HG02943 (cell line): ENCODE measurements around the gene LINS1.
A peak's percentile ranks its signal among the peaks of the same experiment; 100 is the strongest.

ENCODE experiments used
- ATAC-seq: cut with Tn5 transposase; IDR thresholded peaks from one replicate; pipeline ENCODE4 v1.9.1; 2021; ENCODE audit warnings: mild to moderate bottlenecking, low read depth, moderate library complexity; ENCODE audit not compliant: unreplicated experiment

LINS1 gene

GRCh38 chr15:100602064-100602822, at the start of gene LINS1, which contains the start of gene ASB7:
Gene LINS1 (minus strand): TSS chr15:100602184. CDS start chr15:100580842, 21,342 bp downstream.
Gene ASB7 (plus strand): TSS chr15:100602589. CDS start chr15:100612217, 9,628 bp downstream.
- ATAC-seq = peak; percentile 91

GRCh38 chr15:100651253-100651652, 49.3 kb upstream of the LINS1 start:
- ATAC-seq = no peak

DNA sequence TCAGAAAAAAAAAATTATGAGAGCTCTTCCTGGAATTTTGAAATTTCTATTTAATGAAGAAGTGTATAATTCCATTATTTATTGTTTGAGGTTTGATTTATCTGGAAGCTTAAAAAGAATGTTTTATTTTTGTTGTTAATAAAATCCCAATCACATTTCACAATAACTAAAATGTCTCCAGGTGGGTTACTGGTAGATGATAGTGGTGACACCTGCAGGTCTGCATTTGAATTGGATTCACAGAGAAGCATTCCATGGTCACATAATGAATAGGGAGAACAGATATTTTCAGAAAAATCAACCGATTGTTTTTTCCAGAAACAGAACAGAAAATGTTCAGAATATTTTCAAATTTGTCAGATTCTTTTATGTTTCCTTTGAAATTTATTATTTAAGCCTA, 48.7 kb upstream of the LINS1 start:
- ATAC-seq = no peak

DNA sequence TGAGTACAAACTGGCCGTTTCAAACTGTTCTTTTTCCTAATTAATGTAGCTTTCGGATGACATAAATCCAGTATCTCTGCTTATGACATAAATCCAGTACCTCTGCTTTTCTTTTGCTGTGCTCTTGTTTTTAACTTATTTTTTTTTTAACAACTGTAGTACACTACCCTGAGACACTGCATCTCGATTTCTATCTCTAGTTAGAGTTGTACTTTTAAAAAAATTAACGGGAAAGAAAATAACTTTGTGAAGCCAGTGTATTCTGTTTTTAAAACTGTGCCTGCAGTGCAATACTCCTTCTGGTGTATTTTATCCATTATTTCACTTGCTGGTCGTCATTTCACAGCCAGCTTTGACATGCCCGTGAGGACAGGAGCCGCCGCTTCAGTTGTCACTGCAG, 47.0 kb upstream of the LINS1 start:
- no peak for ATAC-seq

GRCh38 chr15:100645671-100646070, 43.7 kb upstream of the LINS1 start:
- ATAC-seq = no peak

DNA sequence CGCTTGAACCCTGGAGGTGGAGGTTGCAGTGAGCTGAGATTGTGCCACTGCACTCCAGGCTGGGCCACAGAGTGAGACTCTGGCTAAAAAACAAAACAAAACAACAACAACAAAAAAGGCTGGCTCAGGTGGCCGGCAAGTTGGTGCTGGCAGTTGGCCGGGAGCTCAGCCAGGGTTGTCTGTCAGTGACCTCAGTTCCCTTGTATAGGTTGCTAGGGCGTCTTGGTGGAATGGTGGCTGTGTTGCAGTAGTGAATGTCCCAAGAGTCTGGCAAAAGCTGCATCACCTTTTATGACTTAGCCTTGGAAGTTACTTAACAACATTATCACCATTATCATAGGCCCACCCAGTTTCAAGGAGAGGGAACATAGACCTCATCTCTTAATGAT, 41.0 kb upstream of the LINS1 start:
- no peak for ATAC-seq

DNA sequence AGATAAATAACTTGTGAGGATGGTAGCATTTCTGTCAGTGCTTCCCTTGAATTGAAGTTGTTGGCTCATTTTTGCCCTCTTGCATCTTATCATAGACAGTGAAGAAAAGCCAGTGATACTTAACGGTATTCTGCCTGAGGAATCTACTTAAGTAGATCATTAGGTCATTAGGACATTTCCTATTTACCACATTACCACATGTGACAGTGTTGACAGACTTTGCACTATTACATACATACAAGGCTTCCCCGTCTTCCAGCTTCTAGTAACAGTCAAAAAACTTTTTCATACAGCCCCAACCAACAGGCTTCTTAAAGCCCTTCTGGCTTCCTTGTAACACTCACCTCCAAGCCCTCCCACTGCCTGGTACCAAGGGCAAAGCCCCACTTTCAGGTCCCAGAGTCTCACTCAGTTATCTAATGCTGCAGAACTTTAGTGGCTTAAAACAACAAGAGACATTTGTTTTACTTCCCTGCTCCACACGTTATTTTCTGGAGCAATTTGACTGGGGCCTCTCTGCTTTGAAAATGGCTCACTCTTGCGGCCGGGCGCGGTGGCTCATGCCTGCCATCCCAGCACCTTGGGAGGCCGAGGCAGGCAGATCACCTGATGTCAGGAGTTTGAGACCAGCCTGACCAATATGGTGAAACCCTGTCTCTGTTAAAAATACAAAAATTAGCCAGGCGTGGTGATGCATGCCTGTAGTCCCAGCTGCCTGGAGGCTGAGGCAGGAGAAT, 40.4 kb upstream of the LINS1 start:
- no peak for ATAC-seq

GRCh38 chr15:100638177-100638730, 36.3 kb upstream of the LINS1 start:
- ATAC-seq = no peak

DNA sequence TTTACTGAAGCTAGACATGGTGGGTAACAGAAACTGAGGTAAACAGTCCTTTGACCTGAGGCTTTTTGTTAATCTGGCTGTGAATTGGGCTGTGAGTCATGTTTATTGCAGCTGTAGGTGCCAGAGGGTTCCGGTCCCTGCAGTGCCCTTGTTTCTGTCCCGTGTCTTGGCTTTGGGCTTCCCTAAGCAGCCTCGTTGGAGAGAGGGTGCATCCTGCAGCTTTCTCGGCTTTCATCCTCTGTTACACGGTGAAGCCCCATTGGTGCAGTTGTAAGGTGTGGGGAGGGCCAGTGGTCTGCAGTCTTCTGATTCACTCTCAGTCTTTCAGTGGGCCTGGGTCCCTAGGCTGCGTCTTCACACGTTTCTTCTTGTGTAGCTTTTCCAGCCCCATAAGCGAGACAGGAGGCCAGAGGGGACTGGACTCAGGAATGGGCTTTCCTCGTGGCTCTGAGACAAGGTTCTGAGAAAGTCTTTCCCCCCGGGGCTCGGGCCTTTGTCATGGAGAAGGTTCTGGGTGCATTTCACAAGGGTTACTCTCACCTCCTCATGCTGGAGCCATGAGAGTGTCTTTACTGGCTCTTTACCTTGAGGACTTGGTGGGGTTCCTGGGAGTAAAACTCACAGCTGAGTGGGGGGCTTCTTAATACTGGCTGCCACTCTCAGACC, 33.6 kb upstream of the LINS1 start:
- ATAC-seq = no peak

DNA sequence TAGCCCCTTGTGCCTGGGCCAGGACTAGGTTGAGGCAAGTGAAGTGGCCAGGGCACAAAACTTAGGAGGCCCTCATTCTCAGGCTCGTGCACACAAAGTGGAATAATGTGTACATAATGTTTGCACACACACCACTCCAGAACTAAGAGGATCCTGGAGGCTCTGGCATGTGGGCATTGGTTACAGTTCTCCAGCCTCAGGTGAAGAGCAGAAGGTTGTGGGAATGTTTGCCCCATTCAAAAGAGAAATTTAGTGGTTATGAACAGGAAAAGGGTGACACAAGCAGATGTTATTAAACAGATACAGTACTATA, 31.7 kb upstream of the LINS1 start:
- no peak for ATAC-seq

DNA sequence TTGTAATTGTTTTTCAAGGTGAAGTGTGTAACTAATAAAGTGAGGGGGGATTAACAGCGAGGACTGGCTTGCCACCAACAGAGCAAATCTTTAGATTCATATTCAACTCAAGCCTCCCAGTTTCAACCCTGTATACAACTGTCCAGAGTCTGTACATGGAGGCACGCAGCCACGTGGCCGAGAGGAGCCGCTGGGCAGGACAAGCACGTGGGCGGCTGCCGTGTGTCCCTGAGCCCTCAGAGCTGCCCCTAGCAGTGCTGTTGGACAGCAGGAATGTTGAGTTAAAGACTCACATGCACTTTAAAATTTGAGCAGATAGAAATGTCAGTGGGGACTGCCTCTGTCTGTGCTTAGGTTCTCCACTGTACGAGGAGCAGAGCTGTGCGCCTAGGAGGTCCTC, 29.8 kb upstream of the LINS1 start:
- no peak for ATAC-seq

DNA sequence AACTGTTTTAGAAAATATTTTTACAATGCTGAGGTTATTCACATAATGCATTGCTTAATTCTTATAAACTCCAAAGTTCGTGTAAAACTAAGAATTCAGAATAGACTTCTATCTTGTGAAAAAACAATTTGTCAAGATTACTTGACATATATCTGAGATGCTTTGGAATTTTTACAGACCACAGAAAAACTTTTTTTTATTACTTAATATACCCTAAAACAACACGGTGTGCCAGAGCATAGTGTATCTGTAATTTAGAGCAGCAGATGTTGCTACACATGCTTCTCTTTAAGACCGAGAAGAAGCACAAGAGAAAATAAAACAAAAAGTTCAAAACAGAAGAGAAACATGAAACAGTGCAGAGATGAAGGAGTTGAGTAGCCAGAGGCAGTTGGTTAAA, 26.8 kb upstream of the LINS1 start:
- ATAC-seq = no peak

GRCh38 chr15:100627789-100628395, 25.9 kb upstream of the LINS1 start:
- ATAC-seq = peak; percentile 82

- ATAC-seq = no peak
These were observed 21.3 kb upstream of the LINS1 start for GRCh38 chr15:100623301-100623700.

DNA sequence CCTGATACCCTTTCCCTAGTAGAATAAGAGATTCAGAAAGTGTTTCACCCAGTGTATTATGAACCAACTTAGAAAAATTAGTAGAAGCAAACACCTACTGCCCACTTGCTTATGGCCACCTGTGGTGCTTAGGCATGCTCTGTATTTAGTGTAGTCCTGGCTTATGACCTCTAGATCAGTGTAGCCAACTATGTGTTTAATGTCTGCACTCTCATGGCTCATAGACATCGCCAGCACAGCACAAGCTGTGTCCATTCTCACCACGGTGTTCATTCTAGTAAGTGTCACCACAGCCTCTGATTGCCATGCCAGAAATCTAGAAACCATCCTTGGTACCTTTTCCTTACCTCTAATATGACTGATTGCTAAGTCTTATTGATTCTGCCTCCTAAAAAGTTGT, 14.7 kb upstream of the LINS1 start:
- no peak for ATAC-seq

DNA sequence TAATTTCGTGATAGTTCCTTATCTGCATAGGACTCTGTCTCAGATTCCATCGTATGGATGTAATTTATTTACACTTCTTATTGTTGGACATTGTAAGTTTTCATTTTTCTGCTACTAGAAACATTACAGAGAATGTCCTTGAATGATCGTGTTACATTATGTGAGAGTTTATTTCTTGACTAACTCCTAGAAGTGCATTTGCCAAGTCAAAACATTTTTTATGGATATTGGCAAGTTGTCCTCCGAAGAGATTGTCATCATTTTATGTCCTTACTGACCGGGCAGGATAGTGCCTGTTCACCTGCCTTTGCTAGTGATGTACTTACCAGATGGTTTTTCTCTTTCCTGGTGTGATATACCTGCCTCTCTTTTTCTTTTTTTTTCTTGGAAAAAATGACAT, 13.8 kb upstream of the LINS1 start:
- no peak for ATAC-seq

GRCh38 chr15:100614918-100615317, 12.9 kb upstream of the LINS1 start:
- no peak for ATAC-seq

- ATAC-seq = no peak
These were observed 12.4 kb upstream of the LINS1 start for GRCh38 chr15:100614336-100614735.

DNA sequence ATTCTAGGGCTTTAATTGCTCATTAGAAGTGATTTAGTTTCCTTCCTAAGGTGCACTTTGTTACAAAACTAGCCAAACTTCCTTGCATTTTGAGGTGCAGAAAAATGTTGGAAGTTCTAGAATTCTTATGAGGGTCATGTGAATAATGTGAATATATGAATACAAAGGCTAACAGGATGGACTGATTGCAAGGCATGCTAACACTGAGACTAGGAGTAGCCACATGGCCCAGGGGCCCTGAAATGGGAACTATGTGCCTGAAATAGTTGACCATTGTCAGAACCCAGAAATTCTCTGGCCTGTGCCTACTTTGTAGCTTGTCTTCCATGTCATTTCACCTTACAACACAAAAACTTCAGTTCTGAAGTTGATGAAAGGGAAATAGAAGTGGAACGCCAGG, 11.2 kb upstream of the LINS1 start:
- ATAC-seq = no peak

DNA sequence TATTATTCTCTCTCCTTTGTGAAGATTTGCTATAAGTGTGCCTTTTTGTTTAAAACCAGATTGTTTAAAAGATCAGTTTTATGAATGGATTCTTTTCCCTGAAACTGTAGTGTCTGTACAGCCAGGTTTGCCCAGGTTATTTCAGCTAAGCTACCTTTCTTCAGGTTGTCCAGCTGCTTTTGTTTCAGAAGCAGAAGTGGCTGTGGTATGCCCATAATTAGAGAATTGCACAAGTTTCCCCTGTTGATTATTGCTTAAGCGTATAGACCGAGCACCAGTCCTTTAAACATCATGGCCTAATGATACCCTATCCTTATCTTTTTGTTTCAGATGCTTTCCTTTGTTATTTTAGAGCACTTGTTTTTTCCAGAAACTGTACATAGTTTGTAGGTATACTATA, 10.6 kb upstream of the LINS1 start:
- ATAC-seq = no peak

DNA sequence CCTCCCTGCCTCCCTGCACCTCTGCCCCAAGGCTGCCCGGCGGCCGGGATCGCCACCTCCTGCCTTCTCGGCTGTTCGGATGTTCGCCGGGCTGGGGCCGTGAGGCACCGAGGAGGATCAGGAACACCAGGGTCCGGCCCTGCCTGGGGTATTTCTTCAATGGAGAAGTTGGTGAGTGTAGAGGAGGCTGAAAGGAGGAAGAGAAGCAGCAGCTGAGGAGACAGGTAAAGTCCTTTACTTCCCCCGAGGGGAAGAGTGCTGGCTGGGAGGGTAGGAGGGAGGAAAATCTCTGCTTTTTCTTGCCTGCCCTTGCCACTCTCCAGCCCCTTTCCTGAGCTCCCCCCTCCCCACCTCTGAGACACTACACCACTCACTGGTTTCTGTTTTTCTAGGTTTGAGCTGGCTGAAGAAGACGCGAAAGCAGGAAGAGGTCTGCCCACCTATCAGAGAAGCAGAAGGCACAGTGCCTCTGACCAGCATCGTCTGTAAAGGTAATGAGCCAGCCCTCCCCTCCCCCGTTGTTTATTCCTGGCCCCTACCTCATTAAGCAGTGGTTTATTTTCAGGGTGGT, 924 bp upstream of the LINS1 start:
- peak; percentile 29 for ATAC-seq
